Endothelial cell of umbilical vein (primary cell): ENCODE measurements around the gene RBM18.

ENCODE experiments used
- CTCF ChIP-seq, 2 donors: IDR thresholded peaks; 1 replicate in 1 of 2; 2 replicates in 1 of 2; pipeline ENCODE4 v1.5.1; 2011; ENCODE audit warnings: low read length in 2 of 2, mild to moderate bottlenecking in 2 of 2, moderate library complexity in 2 of 2, control low read depth in 1 of 2, inconsistent platforms in 1 of 2, low read depth in 1 of 2; ENCODE audit not compliant: insufficient read depth in 1 of 2; ENCODE audit errors: extremely low read depth in 1 of 2
- FOS ChIP-seq: IDR thresholded peaks from 2 replicates; pipeline ENCODE4 v1.6.1; 2011; ENCODE audit warnings: mild to moderate bottlenecking, low read length, moderate library complexity, borderline replicate concordance; ENCODE audit not compliant: insufficient read depth
- GATA2 ChIP-seq: IDR thresholded peaks from 2 replicates; pipeline ENCODE4 v1.7.0; 2011; ENCODE audit warnings: low read depth, mild to moderate bottlenecking, moderate library complexity, mixed read lengths, low read length; ENCODE audit not compliant: insufficient read length, insufficient read depth
- JUN ChIP-seq: IDR thresholded peaks from 2 replicates; pipeline ENCODE4 v1.6.1; 2011; ENCODE audit warnings: borderline replicate concordance, low read depth; ENCODE audit not compliant: insufficient read length, insufficient read depth
- MAX ChIP-seq: IDR thresholded peaks from 2 replicates; pipeline ENCODE4 v1.6.1; 2011; ENCODE audit not compliant: insufficient read depth, insufficient read length
- POLR2A ChIP-seq: IDR thresholded peaks from 2 replicates; pipeline ENCODE4 v1.6.1; 2012; ENCODE audit warnings: low read depth, mild to moderate bottlenecking, control low read depth, low read length

DNA sequence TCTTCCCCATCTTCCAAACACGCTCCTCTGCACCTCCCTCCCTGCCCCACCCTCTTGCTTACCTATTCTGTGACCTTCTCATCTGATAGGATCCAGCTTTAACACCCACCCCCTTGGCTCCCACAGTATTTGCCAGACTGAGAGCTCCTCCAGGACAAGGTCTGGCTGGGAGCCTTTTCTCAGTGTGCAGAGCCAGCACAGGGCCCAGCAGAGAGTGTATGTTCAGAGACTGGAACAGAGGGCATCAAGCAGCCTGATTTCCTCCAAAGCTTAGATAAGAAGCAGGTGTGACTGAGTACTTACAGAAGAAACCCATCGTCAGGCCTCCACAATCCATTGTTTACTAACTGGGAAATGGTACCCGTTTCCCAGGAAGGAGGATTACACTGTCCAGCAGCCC lies 62.5 kb downstream of the RBM18 start:
- TF ChIP-seq GATA2 (no peak), CTCF (IDR thresholded peaks at IDR 0.05; ENCODE audit: extremely low read depth in 1 of 2, insufficient read depth in 1 of 2, low read depth in 1 of 2, low read length in 2 of 2) (no peak), POLR2A (no peak), MAX (no peak), FOS (no peak), JUN (no peak)
